Smooth muscle cell (in vitro differentiated cells): ENCODE data around the gene TSPAN9. TPM values are rescaled to one million over a fixed set of nuclear protein-coding genes. Genes with fewer than 3 reads are reported as not detected.
A peak's percentile ranks its signal among the peaks of the same experiment; 100 is the strongest.

Source experiments
- DNase-seq: peaks from one replicate; lab custom pipeline; 2025; ENCODE audit not compliant: unreplicated experiment; lab: John Stamatoyannopoulos, UW
- H2AFZ ChIP-seq: fragments of 200-600 bp; sonication (generic); 2 replicates; pipeline ENCODE4 v1.6.0; 2016; ENCODE audit warnings: antibody characterized with exemption, low read depth, mild to moderate bottlenecking
- H3F3A ChIP-seq: fragments of 200-600 bp; sonication (generic); 2 replicates; pipeline ENCODE4 v1.6.0; 2017; ENCODE audit warnings: antibody characterized with exemption, low read depth
- H3K27ac ChIP-seq: fragments of 200-600 bp; sonication (generic); 2 replicates; pipeline ENCODE4 v1.5.1; 2016; ENCODE audit warnings: low read depth, mild to moderate bottlenecking
- H3K27me3 ChIP-seq: fragments of 200-600 bp; sonication (generic); 2 replicates; pipeline ENCODE4 v1.6.1; 2016; ENCODE audit warnings: low read depth, mild to moderate bottlenecking
- H3K36me3 ChIP-seq: fragments of 200-600 bp; sonication (generic); 2 replicates; pipeline ENCODE4 v1.5.1; 2016; ENCODE audit warnings: low read depth
- H3K4me1 ChIP-seq: fragments of 200-600 bp; sonication (generic); 2 replicates; pipeline ENCODE4 v1.5.1; 2016; ENCODE audit warnings: low read depth
- H3K4me2 ChIP-seq: fragments of 200-600 bp; sonication (generic); 2 replicates; pipeline ENCODE4 v1.6.0; 2016; ENCODE audit warnings: mild to moderate bottlenecking
- H3K4me3 ChIP-seq: fragments of 200-600 bp; sonication (generic); 2 replicates; pipeline ENCODE4 v1.5.1; 2016; ENCODE audit warnings: mild to moderate bottlenecking
- H3K79me2 ChIP-seq: fragments of 200-600 bp; sonication (generic); 2 replicates; pipeline ENCODE4 v1.6.0; 2016; ENCODE audit warnings: low read depth, mild to moderate bottlenecking
- H3K9ac ChIP-seq: fragments of 200-600 bp; sonication (generic); 2 replicates; pipeline ENCODE4 v1.6.0; 2016; ENCODE audit warnings: low read depth
- H3K9me3 ChIP-seq: fragments of 200-600 bp; sonication (generic); replicated peaks from 2 replicates; pipeline ENCODE4 v1.5.1; 2016; ENCODE audit warnings: low read depth
- H4K20me1 ChIP-seq: fragments of 200-600 bp; sonication (generic); 2 replicates; pipeline ENCODE4 v1.6.0; 2016; ENCODE audit warnings: low read depth
- CTCF ChIP-seq: fragments of 200-600 bp; sonication (generic); IDR thresholded peaks from 2 replicates; pipeline ENCODE4 v1.5.1; 2017; ENCODE audit warnings: borderline replicate concordance, mild to moderate bottlenecking, antibody characterized with exemption; ENCODE audit not compliant: insufficient read depth, poor library complexity, severe bottlenecking
- WGBS: methylation state at CpG from one replicate; pipeline ENCODE4 v1.1.7; 2016; ENCODE audit warnings: low lambda C conversion rate; 5-methylcytosine and 5-hydroxymethylcytosine counted together
- polyA plus RNA-seq: library from polyadenylated mRNA; unstranded; fragments of >200 nt; fragmentation: Nextera tagmentation; extraction: Ambion mirVana; gene quantifications from 2 replicates; pipeline ENCODE4 v1.2.1, GENCODE V29; 2016
- total RNA-seq: library from RNA; depleted of rRNA; stranded (reverse); fragments of >200 nt; gene quantifications from 2 replicates; pipeline ENCODE4 v1.2.3, GENCODE V29; 2014

The TSPAN9 gene
- total and polyA plus RNA-seq, 2 experiments from 2014 or later, result 17.7 to 29.8 TPM

GRCh38 chr12:3216726-3217682 is 139.8 kb downstream of the TSPAN9 start:
- no peak overlapping the region for H3K9ac ChIP-seq
- peak overlapping the region; percentile 47 for H3K4me2 ChIP-seq
- no peaks in the 10 kb centered on the region for H3K36me3 ChIP-seq
- no peak for TF ChIP-seq CTCF
- H3K27ac ChIP-seq, result peak overlapping the region; percentile 85
- peaks cover 42% of the 10 kb centered on the region for H3K4me1 ChIP-seq
- H3K79me2 ChIP-seq, result no peaks in the 10 kb centered on the region
- H3F3A ChIP-seq, result peaks cover 16% of the 10 kb centered on the region
- H3K9me3 ChIP-seq, result no peaks in the 10 kb centered on the region
- peaks cover 49% of the 10 kb centered on the region for H4K20me1 ChIP-seq
- DNase-seq, result no peak
- 58% methylated on average over 12 of the region's 12 CpGs for WGBS
- H3K27me3 ChIP-seq, result no peaks in the 10 kb centered on the region
- H3K4me3 ChIP-seq, result no peak overlapping the region
- no peak overlapping the region for H2AFZ ChIP-seq

DNA sequence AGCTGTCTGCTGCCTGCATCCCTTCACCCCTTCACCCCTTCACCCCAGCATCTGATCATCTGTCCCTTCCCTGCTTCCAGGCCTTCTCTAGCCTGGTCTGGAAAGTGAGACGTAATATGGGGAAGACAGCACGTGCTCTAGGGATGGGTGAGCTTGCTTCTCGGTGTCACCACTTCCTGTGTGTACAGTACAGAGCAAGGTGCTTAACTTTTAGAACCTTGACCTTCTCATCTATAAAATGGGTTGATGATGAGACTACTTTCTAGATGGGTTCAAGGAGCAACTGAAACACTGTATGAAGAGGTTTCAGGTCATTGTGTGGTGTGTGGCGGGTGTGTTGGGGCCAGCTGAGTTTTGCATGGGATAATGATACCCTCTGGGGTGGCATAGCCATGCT is 140.5 kb downstream of the TSPAN9 start:
- H3K27ac ChIP-seq, result peak overlapping the region; percentile 85
- no peak for TF ChIP-seq CTCF
- H3K36me3 ChIP-seq, result no peaks in the 10 kb centered on the region
- no peak overlapping the region for H3K4me2 ChIP-seq
- no peak overlapping the region for H2AFZ ChIP-seq
- peaks cover 16% of the 10 kb centered on the region for H3F3A ChIP-seq
- H3K4me3 ChIP-seq, result no peak overlapping the region
- H3K4me1 ChIP-seq, result peaks cover 42% of the 10 kb centered on the region
- H4K20me1 ChIP-seq, result peaks cover 52% of the 10 kb centered on the region
- no peak overlapping the region for H3K9ac ChIP-seq
- no peak for DNase-seq
- no peaks in the 10 kb centered on the region for H3K79me2 ChIP-seq
- no peaks in the 10 kb centered on the region for H3K9me3 ChIP-seq
- 73% methylated on average over 4 of the region's 4 CpGs for WGBS
- H3K27me3 ChIP-seq, result no peaks in the 10 kb centered on the region

GRCh38 chr12:3218228-3219171 is 141.3 kb downstream of the TSPAN9 start:
- no peaks in the 10 kb centered on the region for H3K27me3 ChIP-seq
- peaks cover 16% of the 10 kb centered on the region for H3F3A ChIP-seq
- H3K79me2 ChIP-seq, result no peaks in the 10 kb centered on the region
- WGBS, result 65% methylated on average over 19 of the region's 19 CpGs
- no peaks in the 10 kb centered on the region for H3K36me3 ChIP-seq
- H3K4me2 ChIP-seq, result peak overlapping the region; percentile 67
- H3K9me3 ChIP-seq, result no peaks in the 10 kb centered on the region
- H3K27ac ChIP-seq, result peak overlapping the region; percentile 29
- no peak overlapping the region for H3K4me3 ChIP-seq
- H3K4me1 ChIP-seq, result peaks cover 37% of the 10 kb centered on the region
- peaks cover 44% of the 10 kb centered on the region for H4K20me1 ChIP-seq
- DNase-seq, result no peak
- no peak for TF ChIP-seq CTCF
- no peak overlapping the region for H3K9ac ChIP-seq
- no peak overlapping the region for H2AFZ ChIP-seq
